Gastroesophageal sphincter (tissue), 3 donors: Measurements from ENCODE around the gene CHRNA7.

Experiments used
- EP300 ChIP-seq: sonication (generic); formaldehyde crosslinking; IDR thresholded peaks from one replicate; pipeline ENCODE4 v1.6.1; 2017; ENCODE audit warnings: antibody characterized with exemption, mild to moderate bottlenecking
- TF ChIP-seq, protein P1 (sequence below), 4 experiments: fragments of 200-600 bp in 2 of 4; fragments of 450-650 bp in 2 of 4; sonication (generic) in 1 of 4; IDR thresholded peaks; one replicate each; pipeline ENCODE4 v1.5.1; 2017 to 2019; ENCODE audit warnings: antibody characterized with exemption in 4 of 4, mild to moderate bottlenecking in 2 of 4, moderate library complexity in 2 of 4

GRCh38 chr15:32120577-32121383, 90.5 kb downstream of the CHRNA7 start:
- TF ChIP-seq EP300: no peak
- TF ChIP-seq, protein P1, sequence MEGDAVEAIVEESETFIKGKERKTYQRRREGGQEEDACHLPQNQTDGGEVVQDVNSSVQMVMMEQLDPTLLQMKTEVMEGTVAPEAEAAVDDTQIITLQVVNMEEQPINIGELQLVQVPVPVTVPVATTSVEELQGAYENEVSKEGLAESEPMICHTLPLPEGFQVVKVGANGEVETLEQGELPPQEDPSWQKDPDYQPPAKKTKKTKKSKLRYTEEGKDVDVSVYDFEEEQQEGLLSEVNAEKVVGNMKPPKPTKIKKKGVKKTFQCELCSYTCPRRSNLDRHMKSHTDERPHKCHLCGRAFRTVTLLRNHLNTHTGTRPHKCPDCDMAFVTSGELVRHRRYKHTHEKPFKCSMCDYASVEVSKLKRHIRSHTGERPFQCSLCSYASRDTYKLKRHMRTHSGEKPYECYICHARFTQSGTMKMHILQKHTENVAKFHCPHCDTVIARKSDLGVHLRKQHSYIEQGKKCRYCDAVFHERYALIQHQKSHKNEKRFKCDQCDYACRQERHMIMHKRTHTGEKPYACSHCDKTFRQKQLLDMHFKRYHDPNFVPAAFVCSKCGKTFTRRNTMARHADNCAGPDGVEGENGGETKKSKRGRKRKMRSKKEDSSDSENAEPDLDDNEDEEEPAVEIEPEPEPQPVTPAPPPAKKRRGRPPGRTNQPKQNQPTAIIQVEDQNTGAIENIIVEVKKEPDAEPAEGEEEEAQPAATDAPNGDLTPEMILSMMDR (IDR thresholded peaks at IDR 0.05): no peak
